Measurements from ENCODE around the gene NOG. TPM values are rescaled to one million over a fixed set of nuclear protein-coding genes. Genes with fewer than 3 reads are reported as not detected.

NOG gene
- total RNA-seq: under 1 TPM in 2 of 4 donors, not detected in 2; 0.22 to 0.34 TPM

GRCh38 chr17:56593646-56594319, at the start of gene NOG:
TSS of gene NOG (plus strand) at chr17:56593699. CDS start at chr17:56594224, 525 bp downstream.
- TF ChIP-seq, protein P1, sequence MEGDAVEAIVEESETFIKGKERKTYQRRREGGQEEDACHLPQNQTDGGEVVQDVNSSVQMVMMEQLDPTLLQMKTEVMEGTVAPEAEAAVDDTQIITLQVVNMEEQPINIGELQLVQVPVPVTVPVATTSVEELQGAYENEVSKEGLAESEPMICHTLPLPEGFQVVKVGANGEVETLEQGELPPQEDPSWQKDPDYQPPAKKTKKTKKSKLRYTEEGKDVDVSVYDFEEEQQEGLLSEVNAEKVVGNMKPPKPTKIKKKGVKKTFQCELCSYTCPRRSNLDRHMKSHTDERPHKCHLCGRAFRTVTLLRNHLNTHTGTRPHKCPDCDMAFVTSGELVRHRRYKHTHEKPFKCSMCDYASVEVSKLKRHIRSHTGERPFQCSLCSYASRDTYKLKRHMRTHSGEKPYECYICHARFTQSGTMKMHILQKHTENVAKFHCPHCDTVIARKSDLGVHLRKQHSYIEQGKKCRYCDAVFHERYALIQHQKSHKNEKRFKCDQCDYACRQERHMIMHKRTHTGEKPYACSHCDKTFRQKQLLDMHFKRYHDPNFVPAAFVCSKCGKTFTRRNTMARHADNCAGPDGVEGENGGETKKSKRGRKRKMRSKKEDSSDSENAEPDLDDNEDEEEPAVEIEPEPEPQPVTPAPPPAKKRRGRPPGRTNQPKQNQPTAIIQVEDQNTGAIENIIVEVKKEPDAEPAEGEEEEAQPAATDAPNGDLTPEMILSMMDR (IDR thresholded peaks at IDR 0.05; ENCODE audit: low read depth): no peak

DNA sequence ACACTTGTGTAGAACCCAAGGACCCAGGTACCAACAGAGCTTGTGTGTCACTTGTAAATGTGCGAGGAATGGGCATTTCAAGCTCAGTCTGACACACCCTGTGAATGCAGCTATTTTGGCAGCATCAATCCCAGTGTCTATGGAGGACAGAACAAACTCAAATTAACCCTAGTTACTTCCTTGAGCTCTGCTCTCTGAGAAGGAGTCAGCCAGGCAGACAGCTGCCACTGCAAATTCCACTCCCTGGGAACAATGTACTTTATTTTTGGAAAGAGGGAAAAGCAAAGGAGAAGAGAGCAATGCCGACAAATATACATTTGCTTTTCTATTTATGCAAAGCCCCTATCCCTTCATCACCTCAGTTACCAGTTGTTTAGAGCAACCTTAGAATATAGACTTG, 48.4 kb upstream of the NOG start:
- TF ChIP-seq, protein P1 (IDR thresholded peaks at IDR 0.05; ENCODE audit: low read depth): no peak

- TF ChIP-seq, protein P1 (IDR thresholded peaks at IDR 0.05; ENCODE audit: low read depth): no peak
Observed at GRCh38 chr17:56545930-56546329, 47.6 kb upstream of the NOG start.

GRCh38 chr17:56548661-56549060, 44.8 kb upstream of the NOG start:
- TF ChIP-seq, protein P1 (IDR thresholded peaks at IDR 0.05; ENCODE audit: low read depth): no peak

GRCh38 chr17:56549501-56549900, 44.0 kb upstream of the NOG start:
- TF ChIP-seq, protein P1 (IDR thresholded peaks at IDR 0.05; ENCODE audit: low read depth): no peak

DNA sequence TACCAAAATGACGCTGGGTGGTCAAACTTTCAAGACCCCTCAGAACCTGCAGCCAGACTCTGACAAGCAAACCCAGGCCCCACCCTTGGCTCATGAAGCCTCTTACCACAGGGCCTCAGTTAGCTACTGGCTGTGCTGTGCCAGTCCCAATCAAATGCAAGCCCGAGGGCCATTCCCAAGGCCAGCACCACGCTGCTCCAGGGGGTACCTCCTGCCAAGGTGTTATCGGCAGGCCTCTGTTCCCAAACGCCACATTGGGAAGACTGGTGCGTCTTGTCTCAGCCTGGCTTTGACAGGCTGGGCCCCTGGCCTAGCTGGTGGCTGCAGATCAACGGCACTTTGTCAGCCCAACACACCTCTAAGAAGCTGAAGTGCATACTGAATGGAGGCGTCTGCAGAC, 35.8 kb upstream of the NOG start:
- TF ChIP-seq, protein P1 (IDR thresholded peaks at IDR 0.05; ENCODE audit: low read depth): no peak

DNA sequence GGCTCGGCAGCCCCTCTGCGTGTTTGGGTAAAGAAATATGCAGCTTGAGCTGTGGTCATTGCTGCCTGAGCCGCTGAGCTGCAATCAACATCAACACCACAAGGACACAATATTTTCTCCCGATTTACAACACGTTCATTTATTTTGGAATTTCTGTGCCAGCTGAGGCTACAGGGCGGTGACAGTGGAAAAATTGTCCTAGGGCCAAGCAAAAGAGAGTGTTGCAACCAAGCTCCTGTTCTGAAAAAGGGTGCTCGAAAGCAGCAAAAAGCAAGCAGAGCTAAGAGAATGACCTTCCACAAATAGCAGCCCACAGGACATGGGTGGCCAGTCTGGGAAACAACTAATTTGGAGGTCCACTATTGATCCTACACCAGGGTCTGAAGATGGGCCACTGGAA, 35.4 kb upstream of the NOG start:
- TF ChIP-seq, protein P1 (IDR thresholded peaks at IDR 0.05; ENCODE audit: low read depth): no peak
